Brain microvascular endothelial cell (primary cell): Measurements from ENCODE around the gene GAN.
A peak's percentile ranks its signal among the peaks of the same experiment; 100 is the strongest.

Experiments used
- DNase-seq: peaks from one replicate; pipeline ENCODE4 v3.0.0-alpha.2; 2020
- H3K27ac ChIP-seq: fragments of 250-450 bp; sonication (Bioruptor Pico); 2 replicates; pipeline ENCODE4 v1.5.1; 2020; ENCODE audit warnings: mild to moderate bottlenecking, moderate library complexity
- H3K27me3 ChIP-seq: fragments of 250-450 bp; sonication (Bioruptor Pico); replicated peaks from 2 replicates; pipeline ENCODE4 v1.5.1; 2020; ENCODE audit warnings: mild to moderate bottlenecking
- H3K36me3 ChIP-seq: fragments of 250-450 bp; sonication (Bioruptor Pico); replicated peaks from 2 replicates; pipeline ENCODE4 v1.5.1; 2020; ENCODE audit warnings: mild to moderate bottlenecking
- H3K4me3 ChIP-seq: 2 replicates; pipeline ENCODE4 v1.5.1; 2011; ENCODE audit warnings: low read depth, mild to moderate bottlenecking, control low read depth, low read length, moderate library complexity
- in situ Hi-C: cut with HindIII; loops from 2 replicates; pipeline ENCODE4 v1.10.0; 2017; ENCODE audit warnings: low sequenced_read_pairs, low pct_ligation_motif_present
- TF ChIP-seq, protein P1 (sequence below): IDR thresholded peaks from 2 replicates; pipeline ENCODE4 v1.5.1; 2011; ENCODE audit warnings: low read depth, mild to moderate bottlenecking, moderate library complexity, low read length, control low read depth, inconsistent platforms; ENCODE audit errors: missing control alignments

GAN gene, protein sequence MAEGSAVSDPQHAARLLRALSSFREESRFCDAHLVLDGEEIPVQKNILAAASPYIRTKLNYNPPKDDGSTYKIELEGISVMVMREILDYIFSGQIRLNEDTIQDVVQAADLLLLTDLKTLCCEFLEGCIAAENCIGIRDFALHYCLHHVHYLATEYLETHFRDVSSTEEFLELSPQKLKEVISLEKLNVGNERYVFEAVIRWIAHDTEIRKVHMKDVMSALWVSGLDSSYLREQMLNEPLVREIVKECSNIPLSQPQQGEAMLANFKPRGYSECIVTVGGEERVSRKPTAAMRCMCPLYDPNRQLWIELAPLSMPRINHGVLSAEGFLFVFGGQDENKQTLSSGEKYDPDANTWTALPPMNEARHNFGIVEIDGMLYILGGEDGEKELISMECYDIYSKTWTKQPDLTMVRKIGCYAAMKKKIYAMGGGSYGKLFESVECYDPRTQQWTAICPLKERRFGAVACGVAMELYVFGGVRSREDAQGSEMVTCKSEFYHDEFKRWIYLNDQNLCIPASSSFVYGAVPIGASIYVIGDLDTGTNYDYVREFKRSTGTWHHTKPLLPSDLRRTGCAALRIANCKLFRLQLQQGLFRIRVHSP

DNA sequence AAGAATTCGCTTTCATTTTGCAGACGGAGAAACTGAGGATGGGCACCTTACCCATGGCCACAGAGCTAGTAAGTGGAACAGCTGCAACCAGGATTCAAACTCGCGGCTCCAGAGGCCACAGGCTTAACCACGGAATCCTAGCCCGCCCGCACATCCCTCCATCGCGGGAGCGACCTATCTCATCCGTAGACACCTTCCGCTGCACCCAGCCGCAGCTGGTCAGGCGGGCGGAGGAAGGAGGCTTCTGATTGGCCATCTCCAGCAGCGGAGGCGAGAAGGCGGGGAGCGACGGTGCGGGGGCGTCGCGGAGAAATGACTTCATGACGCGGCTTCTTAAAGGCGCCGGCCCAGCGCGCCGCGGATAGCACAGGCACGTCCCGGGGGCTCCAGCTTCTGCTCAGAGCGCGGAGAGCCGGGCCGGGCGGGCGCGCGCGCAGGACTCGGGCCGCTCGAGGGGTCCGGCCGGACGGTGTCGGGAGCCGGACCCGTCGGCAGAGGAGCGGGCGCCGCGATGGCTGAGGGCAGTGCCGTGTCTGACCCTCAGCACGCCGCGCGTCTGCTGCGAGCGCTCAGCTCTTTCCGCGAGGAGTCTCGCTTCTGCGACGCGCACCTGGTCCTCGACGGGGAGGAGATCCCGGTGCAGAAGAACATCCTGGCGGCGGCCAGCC lies at the start of gene GAN:
TSS of gene GAN (plus strand) at position 360 of the 668 bp plus-strand sequence. CDS start at position 512, 152 bp downstream.
- in situ Hi-C loops, result no loop called here
- Histone ChIP-seq H3K4me3 (peak within 1 kb of the TSS; percentile 90), H3K27ac (peak within 1 kb of the TSS; percentile 74), H3K36me3 (no peaks in the 10 kb centered on the region), H3K27me3 (no peaks in the 10 kb centered on the region)
- DNase-seq, result peak; percentile 96
- TF ChIP-seq, protein P1, sequence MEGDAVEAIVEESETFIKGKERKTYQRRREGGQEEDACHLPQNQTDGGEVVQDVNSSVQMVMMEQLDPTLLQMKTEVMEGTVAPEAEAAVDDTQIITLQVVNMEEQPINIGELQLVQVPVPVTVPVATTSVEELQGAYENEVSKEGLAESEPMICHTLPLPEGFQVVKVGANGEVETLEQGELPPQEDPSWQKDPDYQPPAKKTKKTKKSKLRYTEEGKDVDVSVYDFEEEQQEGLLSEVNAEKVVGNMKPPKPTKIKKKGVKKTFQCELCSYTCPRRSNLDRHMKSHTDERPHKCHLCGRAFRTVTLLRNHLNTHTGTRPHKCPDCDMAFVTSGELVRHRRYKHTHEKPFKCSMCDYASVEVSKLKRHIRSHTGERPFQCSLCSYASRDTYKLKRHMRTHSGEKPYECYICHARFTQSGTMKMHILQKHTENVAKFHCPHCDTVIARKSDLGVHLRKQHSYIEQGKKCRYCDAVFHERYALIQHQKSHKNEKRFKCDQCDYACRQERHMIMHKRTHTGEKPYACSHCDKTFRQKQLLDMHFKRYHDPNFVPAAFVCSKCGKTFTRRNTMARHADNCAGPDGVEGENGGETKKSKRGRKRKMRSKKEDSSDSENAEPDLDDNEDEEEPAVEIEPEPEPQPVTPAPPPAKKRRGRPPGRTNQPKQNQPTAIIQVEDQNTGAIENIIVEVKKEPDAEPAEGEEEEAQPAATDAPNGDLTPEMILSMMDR, result no peak

DNA sequence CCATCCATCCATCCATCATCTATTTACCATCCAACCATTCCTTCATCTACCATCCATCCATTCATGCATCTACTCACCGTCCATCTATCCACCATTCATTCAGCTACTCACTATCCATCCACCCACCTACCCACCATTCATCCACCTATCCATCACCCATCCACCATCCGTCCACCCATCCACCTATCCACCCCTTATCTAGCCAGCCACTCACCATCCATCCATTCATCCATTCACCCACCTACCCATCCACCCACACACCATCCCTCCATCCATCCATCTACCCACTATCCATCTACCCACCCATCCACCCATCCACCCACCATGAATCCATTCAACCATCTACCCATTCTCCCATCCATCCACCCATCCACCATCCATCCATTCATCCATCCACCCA lies 49.7 kb upstream of the GAN start:
- TF ChIP-seq, protein P1, result no peak
- H3K4me3 ChIP-seq, result no peak overlapping the region
- no peaks in the 10 kb centered on the region for H3K27me3 ChIP-seq
- no peak for DNase-seq
- H3K27ac ChIP-seq, result no peak overlapping the region
- H3K36me3 ChIP-seq, result no peaks in the 10 kb centered on the region
- in situ Hi-C loops, result no loop called here

DNA sequence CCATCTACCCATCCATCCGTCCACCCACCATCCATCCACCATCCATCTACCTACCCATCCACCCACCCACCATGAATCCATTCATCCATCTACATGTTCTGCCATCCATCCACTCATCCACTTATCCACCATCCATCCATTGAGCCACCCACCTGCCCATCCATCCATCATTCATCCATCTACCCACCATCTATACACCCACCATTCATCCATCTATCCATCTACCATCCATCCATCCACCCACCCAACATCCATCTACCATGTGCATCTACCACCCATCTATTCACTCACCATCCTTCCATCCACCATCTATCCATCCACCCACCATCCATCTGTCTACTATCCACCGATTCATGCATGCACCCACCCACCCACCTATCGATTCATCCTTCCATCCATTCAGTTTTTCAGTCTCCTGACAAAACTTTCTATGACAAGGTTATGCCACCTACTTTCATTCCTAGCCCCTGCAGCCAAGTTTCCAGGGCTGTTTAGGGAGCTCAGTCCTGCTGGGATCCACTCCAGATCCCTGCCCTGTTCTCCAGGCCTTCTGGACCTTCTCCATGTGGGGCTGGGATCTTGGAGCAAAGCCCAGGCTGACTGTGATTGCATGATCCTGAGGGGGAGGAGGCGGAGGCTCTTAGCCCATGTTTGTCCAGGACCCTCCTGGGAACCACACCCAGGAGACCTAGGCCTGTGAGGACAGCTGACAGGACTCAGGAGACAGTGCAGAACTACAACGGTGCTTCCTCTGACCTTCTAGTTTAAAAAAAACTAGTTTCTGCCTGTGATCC lies 48.9 kb upstream of the GAN start:
- no peak overlapping the region for H3K27ac ChIP-seq
- in situ Hi-C loops, result no loop called here
- DNase-seq, result no peak

DNA sequence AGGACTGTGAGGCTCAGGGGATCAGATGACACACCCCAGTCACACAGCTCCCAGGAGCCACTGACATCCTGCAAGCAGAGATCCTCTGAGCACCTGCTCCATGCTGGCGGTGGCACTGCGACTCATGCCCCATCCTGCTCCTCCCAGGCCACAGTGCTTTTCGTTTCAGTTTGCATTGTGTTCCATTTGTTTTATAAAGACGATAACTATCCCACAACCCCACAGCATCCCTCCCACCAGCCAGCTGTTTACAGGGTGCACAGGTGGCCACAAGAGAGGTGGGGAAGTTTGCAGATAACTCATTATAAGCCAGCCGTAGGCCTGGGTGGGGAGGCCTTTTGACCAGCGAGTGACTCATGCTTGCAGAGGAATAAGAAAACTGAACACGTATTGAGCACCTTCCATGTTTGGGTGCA lies 48.1 kb upstream of the GAN start:
- no peak for DNase-seq
- H3K36me3 ChIP-seq, result no peaks in the 10 kb centered on the region
- no peaks in the 10 kb centered on the region for H3K27me3 ChIP-seq
- TF ChIP-seq, protein P1, result no peak
- no peak overlapping the region for H3K4me3 ChIP-seq
- H3K27ac ChIP-seq, result no peak overlapping the region
- in situ Hi-C loops, result no loop called here

More for the DNA sequence above, 48.9 kb upstream of the GAN start:
- TF ChIP-seq, protein P1, result no peak
- no peak overlapping the region for H3K4me3 ChIP-seq
- no peaks in the 10 kb centered on the region for H3K27me3 ChIP-seq
- no peaks in the 10 kb centered on the region for H3K36me3 ChIP-seq

DNA sequence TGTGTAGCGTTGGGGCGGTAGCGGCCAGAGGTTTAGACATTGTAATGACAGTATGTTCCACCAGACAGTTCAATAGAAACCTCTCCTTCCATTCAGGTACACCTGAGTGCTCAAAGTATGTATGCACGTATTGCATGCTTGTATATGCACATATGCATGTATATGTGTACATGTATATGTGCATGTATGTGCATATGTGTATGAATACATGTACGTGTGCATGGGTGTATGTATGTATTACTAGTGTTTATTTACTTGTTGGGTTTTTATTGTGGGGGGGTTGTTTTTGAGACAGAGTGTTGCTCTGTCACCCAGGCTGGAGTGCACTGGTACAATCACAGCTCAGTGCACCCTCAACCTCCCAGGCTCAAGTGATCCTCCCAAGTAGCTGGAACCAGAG lies 46.3 kb upstream of the GAN start:
- no peak overlapping the region for H3K4me3 ChIP-seq
- DNase-seq, result no peak
- H3K27ac ChIP-seq, result no peak overlapping the region
- TF ChIP-seq, protein P1, result no peak
- in situ Hi-C loops, result no loop called here
- H3K27me3 ChIP-seq, result no peaks in the 10 kb centered on the region
- H3K36me3 ChIP-seq, result no peaks in the 10 kb centered on the region
